Neural progenitor cell (in vitro differentiated cells): Measurements from ENCODE around the gene RBBP7.

Experiments used
- CTCF ChIP-seq: fragments of 200-600 bp; sonication (generic); IDR thresholded peaks from 2 replicates; pipeline ENCODE4 v1.5.1; 2017; ENCODE audit warnings: antibody characterized with exemption, mild to moderate bottlenecking
- EZH2 ChIP-seq: fragments of 200-600 bp; sonication (generic); IDR thresholded peaks from 2 replicates; pipeline ENCODE4 v1.6.1; 2017; ENCODE audit warnings: antibody characterized with exemption, mild to moderate bottlenecking, moderate library complexity

GRCh38 chrX:16827225-16827624 lies 42.9 kb downstream of the RBBP7 start:
- TF ChIP-seq CTCF (no peak), EZH2 (no peak)
